Astrocyte of the cerebellum (primary cell): ENCODE measurements around the gene CLIC2.

ENCODE experiments used
- DNase-seq: peaks from one replicate; pipeline ENCODE4 v3.0.0-alpha.2; 2011; ENCODE audit warnings: low read depth
- H3K4me3 ChIP-seq: 2 replicates; pipeline ENCODE4 v1.5.1; 2011; ENCODE audit warnings: mild to moderate bottlenecking, low read depth, low read length, moderate library complexity
- CTCF ChIP-seq: IDR thresholded peaks from 2 replicates; pipeline ENCODE4 v1.5.1; 2012; ENCODE audit warnings: low read length, low read depth, moderate library complexity, mild to moderate bottlenecking; ENCODE audit errors: missing control alignments
- in situ Hi-C: cut with HindIII; loops from 2 replicates; pipeline ENCODE4 v1.10.0; 2017; ENCODE audit warnings: low sequenced_read_pairs

Gene CLIC2

GRCh38 chrX:155330992-155331391 lies 3.4 kb downstream of the CLIC2 start:
- in situ Hi-C loops = no loop called here
- DNase-seq = no peak
- no peak overlapping the region for H3K4me3 ChIP-seq
- TF ChIP-seq CTCF = no peak

- in situ Hi-C loops = no loop called here
- DNase-seq = no peak
Observed at GRCh38 chrX:155329293-155329692, 5.1 kb downstream of the CLIC2 start.

GRCh38 chrX:155326610-155327009 lies 7.8 kb downstream of the CLIC2 start:
- in situ Hi-C loops = no loop called here
- TF ChIP-seq CTCF = no peak
- H3K4me3 ChIP-seq = no peak overlapping the region
- DNase-seq = no peak

More at GRCh38 chrX:155329293-155329692, 5.1 kb downstream of the CLIC2 start:
- TF ChIP-seq CTCF = no peak
- no peak overlapping the region for H3K4me3 ChIP-seq

GRCh38 chrX:155314260-155314659 lies 20.2 kb downstream of the CLIC2 start:
- no peak overlapping the region for H3K4me3 ChIP-seq
- DNase-seq = no peak
- TF ChIP-seq CTCF = no peak
- in situ Hi-C loops = no loop called here

- H3K4me3 ChIP-seq = no peak overlapping the region
- DNase-seq = no peak
- TF ChIP-seq CTCF = no peak
- in situ Hi-C loops = no loop called here
Observed at GRCh38 chrX:155313766-155314165, 20.6 kb downstream of the CLIC2 start.

- no peak for TF ChIP-seq CTCF
- H3K4me3 ChIP-seq = no peak overlapping the region
- in situ Hi-C loops = no loop called here
- DNase-seq = no peak
Observed at GRCh38 chrX:155293771-155294170, 40.6 kb downstream of the CLIC2 start.

- no peak for TF ChIP-seq CTCF
- no peak overlapping the region for H3K4me3 ChIP-seq
- no peak for DNase-seq
- in situ Hi-C loops = no loop called here
Observed at GRCh38 chrX:155279873-155280272, 54.5 kb downstream of the CLIC2 start.
